HepG2 (cell line): ENCODE results near the gene OTOP1. TPM values are rescaled to one million over a fixed set of nuclear protein-coding genes. Genes with fewer than 3 reads are reported as not detected.
A peak's percentile ranks its signal among the peaks of the same experiment; 100 is the strongest.

ENCODE experiments used
- GABPA ChIP-seq, 2 experiments: IDR thresholded peaks; 2 replicates each; pipeline ENCODE4 v1.6.1; 2011 to 2016; ENCODE audit warnings: low read depth in 2 of 2, low read length in 1 of 2, missing biosample characterization in 1 of 2, missing genetic modification characterization in 1 of 2
- HOXA5 ChIP-seq: sonication (generic); formaldehyde crosslinking; IDR thresholded peaks from 2 replicates; pipeline ENCODE4 v1.4.0; 2020; ENCODE audit warnings: missing genetic modification reagents
- KDM5A ChIP-seq: fragments of 200-600 bp; sonication (generic); IDR thresholded peaks from 2 replicates; pipeline ENCODE4 v1.7.0; 2018; ENCODE audit warnings: antibody characterized with exemption, mild to moderate bottlenecking, low read length, borderline replicate concordance
- MIER3 ChIP-seq: IDR thresholded peaks from 2 replicates; pipeline ENCODE4 v1.6.1; 2016; ENCODE audit warnings: missing compliant biosample characterization, borderline replicate concordance
- NCOA5 ChIP-seq: sonication (generic); formaldehyde crosslinking; IDR thresholded peaks from 2 replicates; pipeline ENCODE4 v1.4.0; 2020; ENCODE audit warnings: missing genetic modification reagents
- POGK ChIP-seq: sonication (generic); formaldehyde crosslinking; conservative IDR thresholded peaks from 2 replicates; pipeline ENCODE4 v1.8.0; 2022; ENCODE audit warnings: mild to moderate bottlenecking, moderate library complexity, missing genetic modification reagents
- SALL1 ChIP-seq: sonication (generic); formaldehyde crosslinking; IDR thresholded peaks from 2 replicates; pipeline ENCODE4 v1.8.0; 2022; ENCODE audit warnings: mild to moderate bottlenecking, missing genetic modification reagents
- TGIF2 ChIP-seq: IDR thresholded peaks from 2 replicates; pipeline ENCODE4 v1.6.1; 2016; ENCODE audit warnings: control low read depth, missing compliant biosample characterization
- ZBTB4 ChIP-seq: sonication (generic); formaldehyde crosslinking; IDR thresholded peaks from 2 replicates; pipeline ENCODE4 v1.4.0; 2020; ENCODE audit warnings: missing genetic modification reagents, mild to moderate bottlenecking, borderline replicate concordance
- ZBTB44 ChIP-seq: sonication (generic); formaldehyde crosslinking; IDR thresholded peaks from 2 replicates; pipeline ENCODE4 v1.4.0; 2020; ENCODE audit warnings: missing genetic modification reagents
- ZNF256 ChIP-seq: sonication (generic); formaldehyde crosslinking; conservative IDR thresholded peaks from 2 replicates; pipeline ENCODE4 v1.4.0; 2020; ENCODE audit warnings: missing genetic modification reagents
- ZNF281 ChIP-seq: sonication (generic); formaldehyde crosslinking; IDR thresholded peaks from 2 replicates; pipeline ENCODE4 v1.4.0; 2020; ENCODE audit warnings: missing genetic modification reagents, borderline replicate concordance
- ZNF557 ChIP-seq: sonication (generic); formaldehyde crosslinking; IDR thresholded peaks from 2 replicates; pipeline ENCODE4 v1.4.0; 2020; ENCODE audit warnings: missing genetic modification reagents
- ZNF605 ChIP-seq: sonication (generic); formaldehyde crosslinking; IDR thresholded peaks from 2 replicates; pipeline ENCODE4 v1.8.0; 2022; ENCODE audit warnings: mild to moderate bottlenecking, missing genetic modification reagents
- ZZZ3 ChIP-seq: sonication (generic); formaldehyde crosslinking; IDR thresholded peaks from 2 replicates; pipeline ENCODE4 v1.4.0; 2020; ENCODE audit warnings: missing genetic modification reagents, mild to moderate bottlenecking, borderline replicate concordance
- polyA plus RNA-seq, 8 experiments: library from polyadenylated mRNA; depleted of rRNA in 3 of 8; stranded (reverse) in 7 of 8; unstranded in 1 of 8; fragments of >200 nt; fragmentation: Illumina TruSeq in 4 of 8; extraction: Trizol in 4 of 8; gene quantifications; 2 replicates each; pipeline versions ENCODE4 v1.2.1 to v1.2.3, GENCODE V29; 2011 to 2016; ENCODE audit warnings: low read depth in 4 of 8, missing spikeins in 1 of 8, mixed read lengths in 1 of 8; ENCODE audit not compliant: insufficient read depth in 1 of 8
- total RNA-seq, 5 experiments: library from RNA; depleted of rRNA; stranded (reverse); fragments of >200 nt; fragmentation: Illumina TruSeq; extraction: Trizol; gene quantifications; 2 replicates each; pipeline ENCODE4 v1.2.3, GENCODE V29; 2016; ENCODE audit warnings: low read depth in 1 of 5
- TF ChIP-seq, protein P1 (sequence below): sonication (generic); formaldehyde crosslinking; IDR thresholded peaks from 2 replicates; pipeline ENCODE4 v1.8.0; 2022; ENCODE audit warnings: missing genetic modification reagents, low read depth, mild to moderate bottlenecking, borderline replicate concordance
- TF ChIP-seq, protein P2 (sequence below): sonication (generic); formaldehyde crosslinking; IDR thresholded peaks from 2 replicates; pipeline ENCODE4 v1.5.0; 2020; ENCODE audit warnings: mild to moderate bottlenecking, low read depth, missing genetic modification reagents, borderline replicate concordance

The OTOP1 gene
- total and polyA plus RNA-seq, 2 of the 13 experiments (the other 11 are each of a cell fraction or from before 2014, with no cell fraction given), result not detected

- TF ChIP-seq, protein P1, sequence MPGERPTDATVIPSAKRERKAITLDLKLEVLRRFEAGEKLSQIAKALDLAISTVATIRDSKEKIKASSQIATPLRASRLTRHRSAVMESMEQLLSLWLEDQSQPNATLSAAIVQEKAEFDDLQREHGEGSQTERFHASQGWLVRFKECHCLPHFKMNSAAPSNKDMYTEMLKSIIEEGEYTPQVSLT (CRISPR knock-in tag), result no peak
- TF ChIP-seq ZNF256 (peak; percentile 60), KDM5A (peak; percentile 98), ZBTB4 (CRISPR knock-in tag) (peak; percentile 29; the same call in 1 of the 2 replicates), ZNF557 (0 out of 2 replicates have a peak, but pooled peaks have one; percentile 27), NCOA5 (no peak), MIER3 (CRISPR knock-in tag) (peak; percentile 58; the same call in 1 of the 2 replicates), ZBTB44 (CRISPR knock-in tag) (no peak), GABPA (IDR thresholded peaks at IDR 0.05; ENCODE audit: low read depth, low read length) (peak; percentile 94), GABPA (CRISPR knock-in tag; IDR thresholded peaks at IDR 0.05; ENCODE audit: low read depth) (peak; percentile 96), ZZZ3 (CRISPR knock-in tag) (no peak; the same call in 1 of the 2 replicates), ZNF281 (no peak), ZNF605 (peak; percentile 86), HOXA5 (CRISPR knock-in tag) (peak; percentile 81), POGK (CRISPR knock-in tag) (peak; percentile 85; the same call in 1 of the 2 replicates), TGIF2 (CRISPR knock-in tag) (peak; percentile 44; the same call in 1 of the 2 replicates), SALL1 (CRISPR knock-in tag) (peak; percentile 78)
- TF ChIP-seq, protein P2, sequence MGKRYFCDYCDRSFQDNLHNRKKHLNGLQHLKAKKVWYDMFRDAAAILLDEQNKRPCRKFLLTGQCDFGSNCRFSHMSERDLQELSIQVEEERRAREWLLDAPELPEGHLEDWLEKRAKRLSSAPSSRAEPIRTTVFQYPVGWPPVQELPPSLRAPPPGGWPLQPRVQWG (CRISPR knock-in tag), result no peak
These were observed 21.5 kb upstream of the OTOP1 start, which contains the start of gene TMEM128 (continued) for GRCh38 chr4:4248029-4248884.
